Activated T-cell treated with anti-CD3 and anti-CD28 coated beads, Interleukin-2, amount 50 U/mL, for 4 hours (primary cell): ENCODE measurements around the gene FAM81A. TPM values are rescaled to one million over a fixed set of nuclear protein-coding genes. Genes with fewer than 3 reads are reported as not detected.
"Not testable (repeated sequence)": the region's sequence is repeated elsewhere in the genome, so short reads cannot be mapped to it uniquely, and the experiment has no call there.

Experiments used
- ATAC-seq, 2 donors: fragments of 200-7000 bp; cut with Tn5 transposase; one replicate each; pipeline ENCODE4 v1.10.0; 2021
- DNase-seq: peaks from one replicate; pipeline ENCODE4 v3.0.0-alpha.2; 2020
- H3K27me3 Mint-ChIP-seq: one replicate; pipeline ENCODE4 v1.8.0; 2021; ENCODE audit warnings: low read depth, mixed read lengths
- H3K36me3 Mint-ChIP-seq: one replicate; pipeline ENCODE4 v1.8.0; 2022; ENCODE audit warnings: mixed read lengths; ENCODE audit not compliant: insufficient read depth
- H3K4me1 Mint-ChIP-seq: one replicate; pipeline ENCODE4 v1.8.0; 2021; ENCODE audit warnings: low read depth, mixed read lengths
- H3K4me3 Mint-ChIP-seq: one replicate; pipeline ENCODE4 v1.8.0; 2021; ENCODE audit warnings: mild to moderate bottlenecking, moderate library complexity, mixed read lengths
- H3K9me3 Mint-ChIP-seq: one replicate; pipeline ENCODE4 v1.8.0; 2021; ENCODE audit warnings: mixed read lengths
- total RNA-seq, 3 donors: library from RNA; stranded (reverse); gene quantifications; one replicate each; pipeline ENCODE4 v1.2.1, GENCODE V29; 2021

FAM81A gene
- total RNA-seq, 3 donors from 2014 or later: 0.08 to 0.81 (median 0.40) TPM

DNA sequence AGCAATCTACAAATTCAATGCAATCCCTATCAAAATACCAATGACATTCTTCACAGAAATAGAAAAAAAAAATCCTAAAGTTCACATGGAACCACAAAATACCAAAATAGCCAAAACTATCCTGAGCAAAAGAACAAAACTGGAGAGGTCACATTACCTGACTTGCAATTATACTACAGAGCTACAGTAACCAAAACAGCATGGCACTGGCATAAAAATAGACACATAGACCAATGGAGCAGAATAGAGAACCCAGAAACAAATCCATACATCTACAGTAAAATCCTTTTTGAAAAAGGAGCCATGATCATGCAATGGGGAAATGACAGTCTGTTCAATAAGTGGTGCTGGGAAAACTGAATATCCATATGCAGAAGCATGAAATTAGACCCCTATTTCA is 51.5 kb downstream of the FAM81A start:
- H3K4me1 Mint-ChIP-seq, ATAC-seq, H3K36me3 Mint-ChIP-seq, H3K27me3 Mint-ChIP-seq, DNase-seq, H3K9me3 Mint-ChIP-seq, H3K4me3 Mint-ChIP-seq: not testable (repeated sequence)

DNA sequence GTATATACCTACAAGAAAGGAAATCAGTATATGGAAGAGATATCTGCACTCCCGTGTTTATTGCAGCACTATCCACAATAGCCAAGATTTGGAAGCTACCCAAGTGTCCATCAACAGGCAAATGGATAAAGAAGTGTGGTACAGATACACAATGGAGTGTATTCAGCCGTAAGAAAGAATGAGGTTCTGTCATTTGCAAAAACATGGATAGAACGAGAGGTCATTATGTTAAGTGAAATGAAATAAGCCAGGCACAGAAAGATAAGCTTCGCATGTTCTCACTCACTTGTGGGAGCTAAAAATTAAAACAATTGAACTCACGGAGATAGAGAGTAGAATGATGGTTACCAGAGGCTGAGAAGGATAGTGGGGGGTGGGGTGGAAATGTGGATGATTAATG is 53.1 kb downstream of the FAM81A start:
- ATAC-seq (no peak), DNase-seq (no peak)
- H3K4me1 Mint-ChIP-seq: peaks cover 2% of the 10 kb centered on the region
- H3K27me3 Mint-ChIP-seq: peaks cover 2% of the 10 kb centered on the region
- peaks cover 4% of the 10 kb centered on the region for H3K9me3 Mint-ChIP-seq
- no peak overlapping the region for H3K4me3 Mint-ChIP-seq
- no peaks in the 10 kb centered on the region for H3K36me3 Mint-ChIP-seq

DNA sequence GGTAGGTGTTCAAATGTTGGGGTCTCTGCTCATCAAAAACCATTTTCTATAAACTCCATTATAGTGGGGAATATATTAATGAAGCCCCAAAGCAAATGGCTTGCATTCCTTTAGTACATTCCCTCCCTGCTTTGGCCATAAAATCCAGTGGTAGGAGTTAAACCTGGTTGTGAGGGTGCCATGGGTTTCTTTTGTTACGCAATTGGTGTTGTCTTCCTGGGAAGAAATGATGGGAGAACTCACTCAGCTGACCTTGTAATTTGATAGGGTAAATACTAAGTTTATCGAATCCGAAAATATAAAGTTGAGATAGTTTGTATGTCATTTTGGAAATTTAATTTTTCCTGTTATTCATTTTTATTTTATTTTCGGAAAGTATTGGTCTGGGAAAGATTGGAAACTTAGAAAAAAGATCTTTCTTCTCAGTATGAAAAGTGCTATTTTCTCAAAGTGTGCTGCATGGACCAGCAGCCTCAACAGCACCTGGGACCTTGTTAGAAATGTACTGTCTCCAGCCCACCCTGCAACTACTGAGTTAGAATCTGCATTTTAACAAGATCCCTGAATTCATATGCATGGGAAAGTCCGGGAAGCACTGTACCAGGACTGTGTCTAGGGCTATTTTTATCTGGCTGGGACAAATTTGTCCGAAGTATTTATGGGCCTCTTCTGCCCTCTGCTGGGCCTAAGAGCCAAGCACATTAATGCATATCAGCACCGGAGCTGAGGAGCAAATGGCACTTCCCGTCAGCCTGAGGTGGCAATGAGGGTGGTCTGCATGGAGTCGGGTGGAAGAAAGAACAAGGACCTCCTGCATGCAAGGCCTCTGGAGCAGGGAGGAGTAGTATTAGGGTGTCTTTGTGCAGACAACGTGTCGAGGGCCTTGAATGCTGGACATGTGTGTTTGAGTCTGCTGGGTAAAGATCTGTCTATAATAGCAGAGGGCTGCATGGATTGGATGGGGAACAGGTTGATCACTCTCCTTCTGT is 54.7 kb downstream of the FAM81A start:
- no peak overlapping the region for H3K4me3 Mint-ChIP-seq
- peaks cover 2% of the 10 kb centered on the region for H3K4me1 Mint-ChIP-seq
- H3K9me3 Mint-ChIP-seq: peaks cover 4% of the 10 kb centered on the region
- ATAC-seq (peak; percentile 70 to 78), DNase-seq (peak; percentile 37)
- H3K36me3 Mint-ChIP-seq: no peaks in the 10 kb centered on the region
- H3K27me3 Mint-ChIP-seq: peaks cover 2% of the 10 kb centered on the region

DNA sequence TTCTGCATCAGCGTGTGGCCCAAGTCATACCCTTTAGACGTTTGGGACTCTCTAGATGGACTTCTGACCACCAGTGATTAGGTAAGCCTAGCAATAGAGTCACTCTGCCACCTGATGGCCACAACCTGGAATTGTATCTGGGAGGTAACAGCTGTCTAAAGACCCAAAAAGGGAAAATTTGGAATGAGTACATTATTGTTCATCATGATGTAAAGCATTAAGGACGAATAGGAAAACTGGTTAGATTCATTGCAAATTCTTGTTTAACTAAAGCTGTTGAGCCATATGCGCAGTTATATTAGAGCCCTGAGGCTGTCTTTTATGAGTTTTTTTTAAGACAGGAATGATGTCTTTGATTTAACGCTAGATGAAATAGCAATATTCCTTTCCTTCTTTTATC is 63.6 kb downstream of the FAM81A start:
- DNase-seq (no peak), ATAC-seq (no peak)
- H3K36me3 Mint-ChIP-seq: no peaks in the 10 kb centered on the region
- no peaks in the 10 kb centered on the region for H3K4me1 Mint-ChIP-seq
- H3K4me3 Mint-ChIP-seq: no peak overlapping the region
- no peaks in the 10 kb centered on the region for H3K27me3 Mint-ChIP-seq
- H3K9me3 Mint-ChIP-seq: no peaks in the 10 kb centered on the region

DNA sequence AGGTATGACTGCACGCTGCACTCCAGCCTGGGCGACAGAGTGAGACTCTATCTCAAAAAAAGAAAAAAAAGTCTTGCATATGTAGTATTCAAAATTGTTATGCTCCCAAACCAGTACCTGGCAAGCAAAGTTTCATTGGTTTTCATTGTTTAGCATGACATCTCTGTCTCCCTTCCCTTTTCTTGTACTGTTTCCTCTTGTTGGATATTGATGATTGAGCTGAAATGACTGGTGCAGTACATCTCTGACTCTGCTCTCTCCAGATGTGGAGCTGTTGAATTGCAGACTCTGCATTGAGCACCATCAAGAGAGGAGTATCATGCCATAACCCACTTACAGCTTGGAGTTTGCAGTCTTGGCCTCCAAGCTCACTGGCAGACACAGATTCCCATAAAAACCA is 77.2 kb downstream of the FAM81A start:
- Mint-ChIP-seq H3K4me1 (peaks cover 9% of the 10 kb centered on the region), H3K27me3 (peaks cover 4% of the 10 kb centered on the region)
- ATAC-seq: no peak

DNA sequence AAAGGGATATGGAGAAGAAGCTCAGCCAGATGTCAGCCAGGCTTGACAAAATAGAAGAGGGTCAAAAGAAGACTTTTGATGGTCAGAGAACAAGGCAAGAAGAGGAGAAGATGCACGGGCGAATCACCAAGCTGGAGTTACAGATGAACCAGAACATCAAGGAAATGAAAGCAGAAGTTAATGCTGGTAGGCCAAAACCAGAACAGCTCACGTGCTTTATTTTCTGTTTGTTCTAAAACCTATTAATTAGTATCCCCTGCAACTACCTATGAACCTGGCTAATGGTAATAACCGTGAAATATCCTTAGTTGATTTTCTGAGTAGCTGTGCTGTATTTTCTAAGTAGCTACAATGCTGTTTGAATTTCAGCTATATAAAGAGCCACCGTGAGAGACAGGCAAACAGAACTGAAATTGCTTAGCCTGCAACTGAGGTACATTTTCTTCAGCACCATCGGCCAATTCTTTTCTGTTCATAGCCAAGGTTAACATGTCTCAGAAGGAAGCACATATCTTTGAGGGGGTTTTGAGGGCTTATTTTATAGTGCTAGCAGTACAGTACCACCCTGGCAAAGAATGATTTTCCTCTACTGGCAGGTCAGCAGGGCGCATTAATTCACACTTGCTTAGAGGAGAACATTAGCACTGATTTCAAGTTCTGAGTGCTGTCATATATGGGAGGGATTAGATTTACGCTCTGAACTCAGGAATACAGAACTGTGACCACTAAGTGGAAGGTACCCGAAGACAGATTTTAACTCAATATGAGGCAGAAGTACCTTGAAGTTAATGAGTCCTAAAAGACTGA is 78.9 kb downstream of the FAM81A start:
- Mint-ChIP-seq H3K27me3 (peaks cover 5% of the 10 kb centered on the region), H3K9me3 (no peaks in the 10 kb centered on the region), H3K36me3 (no peaks in the 10 kb centered on the region), H3K4me1 (peaks cover 14% of the 10 kb centered on the region), H3K4me3 (no peak overlapping the region)
- DNase-seq (no peak), ATAC-seq (no peak)

More for the DNA sequence above, 77.2 kb downstream of the FAM81A start:
- DNase-seq: no peak
- Mint-ChIP-seq H3K9me3 (no peaks in the 10 kb centered on the region), H3K4me3 (no peak overlapping the region), H3K36me3 (no peaks in the 10 kb centered on the region)

DNA sequence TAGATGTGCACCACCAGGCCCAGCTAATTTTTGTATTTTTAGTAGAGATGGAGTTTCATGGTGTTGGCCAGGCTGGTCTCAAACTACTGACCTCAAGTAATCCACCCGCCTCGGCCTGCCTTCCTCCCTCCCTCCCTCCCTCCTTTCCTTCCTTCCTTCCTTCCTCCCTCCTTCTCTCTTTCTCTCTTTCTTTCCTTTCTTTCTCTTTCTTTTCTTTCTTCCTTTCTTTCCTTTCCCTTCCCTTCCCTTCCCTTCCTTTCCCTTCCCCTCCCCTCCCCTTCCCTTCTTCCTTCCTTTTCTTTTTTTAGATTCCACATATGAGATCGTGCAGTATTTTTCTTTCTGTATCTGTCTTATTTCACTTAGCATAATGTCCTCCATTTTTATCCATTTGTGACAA is 81.3 kb downstream of the FAM81A start:
- peaks cover 2% of the 10 kb centered on the region for H3K27me3 Mint-ChIP-seq
- H3K36me3 Mint-ChIP-seq: no peaks in the 10 kb centered on the region
- no peaks in the 10 kb centered on the region for H3K9me3 Mint-ChIP-seq
- H3K4me3 Mint-ChIP-seq: no peak overlapping the region
- H3K4me1 Mint-ChIP-seq: peaks cover 33% of the 10 kb centered on the region
- DNase-seq (no peak), ATAC-seq (no peak)

DNA sequence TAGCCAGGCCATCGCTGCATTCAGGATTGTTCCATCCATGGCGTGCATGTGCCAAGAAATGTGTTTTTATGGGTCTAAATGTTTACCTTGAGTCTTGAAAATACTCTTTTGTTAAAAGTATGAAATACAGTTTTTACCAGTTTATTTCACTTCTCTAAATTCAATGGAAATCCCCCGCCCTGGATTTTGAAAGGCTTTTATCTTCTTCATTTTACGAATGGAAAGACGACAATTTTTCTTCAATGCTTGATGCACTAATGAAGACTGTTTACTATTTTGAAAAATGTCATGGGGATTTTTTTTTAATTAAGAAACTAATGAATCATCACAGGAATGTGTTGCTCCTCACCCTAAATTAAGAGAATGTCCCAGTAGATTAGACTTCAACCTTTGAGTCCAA is 83.5 kb downstream of the FAM81A start:
- ATAC-seq (no peak), DNase-seq (no peak)
- Mint-ChIP-seq H3K9me3 (no peaks in the 10 kb centered on the region), H3K4me3 (no peak overlapping the region), H3K4me1 (peaks cover 36% of the 10 kb centered on the region), H3K27me3 (peaks cover 2% of the 10 kb centered on the region), H3K36me3 (no peaks in the 10 kb centered on the region)

DNA sequence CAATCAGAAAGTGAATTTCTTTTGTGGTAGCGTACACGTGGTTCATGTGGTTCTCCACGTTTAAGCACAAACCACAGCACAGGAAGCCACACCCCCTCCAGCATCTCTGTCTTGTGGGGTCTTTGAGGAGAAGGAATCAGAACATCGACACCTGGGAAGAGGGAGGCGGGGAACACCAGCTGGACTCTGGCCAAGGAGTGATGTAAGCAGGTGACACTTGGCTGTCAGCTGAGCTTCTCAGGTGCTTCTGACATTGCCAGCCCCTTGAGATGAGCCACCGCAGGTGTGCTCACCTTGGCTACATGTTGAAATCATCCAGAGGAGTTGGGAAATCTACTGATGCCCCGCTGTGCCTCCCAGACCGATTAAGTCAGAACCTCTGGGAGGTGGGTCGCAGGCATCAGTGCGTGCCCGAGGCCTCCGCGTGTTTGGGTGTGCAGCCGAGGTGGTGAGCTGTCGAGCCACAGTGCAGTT is 85.0 kb downstream of the FAM81A start:
- Mint-ChIP-seq H3K4me1 (peaks cover 30% of the 10 kb centered on the region), H3K4me3 (no peak overlapping the region), H3K27me3 (peaks cover 2% of the 10 kb centered on the region), H3K36me3 (no peaks in the 10 kb centered on the region), H3K9me3 (no peaks in the 10 kb centered on the region)
- DNase-seq: peak; percentile 43
- ATAC-seq: peak in 1 of 2 donors; percentile 48

DNA sequence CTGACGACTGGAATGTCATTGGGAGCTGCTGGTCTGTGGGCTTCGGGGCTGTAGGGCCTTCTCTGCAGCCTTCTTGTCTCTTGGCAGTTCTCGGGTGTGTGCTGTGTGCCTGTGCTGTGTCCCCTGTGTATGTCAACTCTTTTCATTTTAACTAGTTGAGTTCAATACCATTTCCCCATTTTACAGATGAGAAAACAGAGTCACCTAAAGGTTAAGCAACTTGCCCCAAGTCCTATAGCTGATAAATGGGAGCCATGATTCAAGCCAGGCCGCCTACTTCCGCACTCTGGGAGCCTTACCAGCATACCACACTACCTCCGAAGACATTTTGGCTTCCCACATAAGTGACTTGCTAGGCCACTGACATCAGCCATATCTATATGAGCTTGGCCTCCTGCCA is 85.7 kb downstream of the FAM81A start:
- Mint-ChIP-seq H3K4me1 (peaks cover 30% of the 10 kb centered on the region), H3K9me3 (no peaks in the 10 kb centered on the region), H3K36me3 (no peaks in the 10 kb centered on the region), H3K27me3 (peaks cover 2% of the 10 kb centered on the region), H3K4me3 (no peak overlapping the region)
- DNase-seq: no peak
- ATAC-seq: no peak

DNA sequence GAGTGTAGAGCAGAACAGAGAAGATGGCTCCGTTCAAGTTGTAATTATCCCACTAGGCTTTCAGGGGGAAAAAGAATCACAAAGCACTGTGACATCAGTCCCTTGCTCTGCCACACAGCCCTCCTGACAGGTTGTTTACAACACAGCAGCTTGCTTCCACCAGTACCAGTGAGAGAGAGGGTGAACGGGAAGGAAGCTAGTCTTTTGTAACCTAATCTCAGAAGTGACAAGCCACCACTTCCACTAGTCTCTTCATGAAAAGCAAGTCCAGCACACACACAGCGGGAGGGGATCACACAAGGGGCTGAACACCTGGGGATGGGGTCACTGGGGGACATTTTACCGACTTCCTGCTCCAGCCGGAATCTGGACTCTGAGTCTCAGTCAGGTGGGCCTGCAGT is 86.3 kb downstream of the FAM81A start:
- H3K4me1 Mint-ChIP-seq: peaks cover 30% of the 10 kb centered on the region
- ATAC-seq: peak in 1 of 2 donors; percentile 15
- H3K36me3 Mint-ChIP-seq: no peaks in the 10 kb centered on the region
- H3K4me3 Mint-ChIP-seq: no peak overlapping the region
- no peak for DNase-seq
- H3K27me3 Mint-ChIP-seq: peaks cover 2% of the 10 kb centered on the region
- no peaks in the 10 kb centered on the region for H3K9me3 Mint-ChIP-seq

DNA sequence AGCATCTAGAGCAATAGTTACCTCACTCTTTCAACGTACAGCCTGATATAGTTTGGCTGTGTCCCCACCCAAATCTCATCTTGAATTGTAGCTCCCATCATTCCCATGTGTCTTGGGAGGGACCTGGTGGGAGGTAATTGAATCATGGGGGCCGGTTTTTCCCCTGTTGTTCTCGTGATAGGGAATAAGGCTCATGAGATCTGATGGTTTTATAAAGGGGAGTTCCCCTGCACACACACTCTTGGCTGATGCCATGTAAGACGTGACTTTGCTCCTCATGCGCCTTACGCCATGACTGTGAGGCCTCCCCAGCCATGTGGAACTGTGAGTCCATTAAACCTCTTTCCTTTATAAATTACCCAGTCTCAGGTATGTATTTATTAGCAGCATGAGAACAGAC is 88.5 kb downstream of the FAM81A start:
- not testable (repeated sequence) for H3K9me3 Mint-ChIP-seq, H3K36me3 Mint-ChIP-seq, H3K4me3 Mint-ChIP-seq, H3K27me3 Mint-ChIP-seq, ATAC-seq, DNase-seq
- peaks cover 28% of the 10 kb centered on the region for H3K4me1 Mint-ChIP-seq

DNA sequence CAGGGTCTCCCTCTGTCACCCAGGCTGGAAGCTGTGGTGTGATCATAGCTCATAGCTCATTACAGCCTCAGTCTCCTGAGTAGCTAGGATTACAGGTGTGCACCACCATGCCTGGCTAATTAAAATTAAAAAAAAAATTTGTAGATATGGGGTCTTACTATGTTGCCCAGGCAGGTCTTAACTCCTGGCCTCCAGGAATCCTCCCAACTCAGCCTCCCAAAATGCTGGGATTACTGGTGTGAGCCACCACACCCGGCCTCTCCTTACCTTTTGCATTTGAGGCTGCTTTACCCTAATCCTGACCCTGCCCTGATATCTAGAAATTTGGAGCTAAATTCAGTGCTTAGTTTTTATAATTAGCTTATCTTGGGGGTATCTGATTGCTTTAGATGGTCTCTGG is 90.4 kb downstream of the FAM81A start:
- H3K27me3 Mint-ChIP-seq: peaks cover 2% of the 10 kb centered on the region
- no peak for ATAC-seq
- H3K4me3 Mint-ChIP-seq: no peak overlapping the region
- H3K4me1 Mint-ChIP-seq: peaks cover 17% of the 10 kb centered on the region
- H3K9me3 Mint-ChIP-seq: no peaks in the 10 kb centered on the region
- H3K36me3 Mint-ChIP-seq: no peaks in the 10 kb centered on the region
- no peak for DNase-seq

DNA sequence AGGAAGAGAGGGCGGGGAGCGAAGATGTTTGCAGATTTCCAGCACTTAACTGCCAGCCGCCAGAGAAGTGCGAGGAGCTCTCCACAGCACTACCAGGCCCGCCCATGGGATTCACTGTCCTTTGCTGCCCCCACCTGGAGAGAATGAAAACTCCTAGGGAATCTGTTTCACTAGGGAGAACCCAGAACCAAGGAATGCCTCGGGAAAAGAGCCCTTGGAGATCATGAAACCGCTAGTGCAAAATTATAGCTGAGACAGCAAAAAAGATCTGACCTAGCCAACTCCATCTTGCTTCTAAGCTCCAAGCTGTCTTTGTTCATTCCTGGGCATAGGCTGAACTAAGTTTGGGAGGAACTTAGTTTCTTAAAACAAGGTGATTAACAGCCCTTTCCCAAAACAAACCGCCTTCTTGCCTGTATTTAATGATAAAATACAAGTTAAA is 91.0 kb downstream of the FAM81A start:
- Mint-ChIP-seq H3K36me3 (no peaks in the 10 kb centered on the region), H3K4me3 (no peak overlapping the region), H3K27me3 (peaks cover 2% of the 10 kb centered on the region), H3K9me3 (no peaks in the 10 kb centered on the region), H3K4me1 (peaks cover 12% of the 10 kb centered on the region)
- ATAC-seq: peak; percentile 76 to 89
- peak; percentile 63 for DNase-seq
